Loucy (cell line): ENCODE measurements around the gene CDC42BPA.

Experiments
- H2AFZ ChIP-seq: fragments of 200-600 bp; sonication (generic); 2 replicates; pipeline ENCODE4 v1.6.0; 2016; ENCODE audit warnings: antibody characterized with exemption, mild to moderate bottlenecking, low read length, moderate library complexity
- H3F3A ChIP-seq: fragments of 200-600 bp; 2 replicates; pipeline ENCODE4 v1.6.0; 2016; ENCODE audit warnings: antibody characterized with exemption, low read depth, mild to moderate bottlenecking
- H3K27me3 ChIP-seq: fragments of 200-600 bp; sonication (generic); 2 replicates; pipeline ENCODE4 v1.6.1; 2014; ENCODE audit warnings: low read length, mild to moderate bottlenecking; ENCODE audit not compliant: insufficient read depth, poor library complexity, severe bottlenecking
- H3K36me3 ChIP-seq: fragments of 200-600 bp; sonication (generic); 2 replicates; pipeline ENCODE4 v1.6.1; 2016; ENCODE audit warnings: low read length; ENCODE audit not compliant: insufficient read depth
- H3K4me1 ChIP-seq: fragments of 200-600 bp; sonication (generic); 2 replicates; pipeline ENCODE4 v1.5.1; 2014; ENCODE audit warnings: low read length, mild to moderate bottlenecking; ENCODE audit not compliant: insufficient read depth, poor library complexity, severe bottlenecking
- H3K4me2 ChIP-seq: fragments of 200-600 bp; sonication (generic); 2 replicates; pipeline ENCODE4 v1.6.0; 2014; ENCODE audit warnings: antibody characterized with exemption, low read length, low read depth, mild to moderate bottlenecking; ENCODE audit not compliant: poor library complexity, severe bottlenecking
- H3K4me3 ChIP-seq: fragments of 200-600 bp; sonication (generic); 2 replicates; pipeline ENCODE4 v1.5.1; 2014; ENCODE audit warnings: low read length, mild to moderate bottlenecking, mixed read lengths; ENCODE audit not compliant: poor library complexity, severe bottlenecking
- H3K79me2 ChIP-seq: fragments of 200-600 bp; sonication (generic); 2 replicates; pipeline ENCODE4 v1.6.1; 2014; ENCODE audit warnings: low read length; ENCODE audit not compliant: insufficient read depth
- H3K9ac ChIP-seq: fragments of 200-600 bp; sonication (generic); 2 replicates; pipeline ENCODE4 v1.6.0; 2014; ENCODE audit warnings: mild to moderate bottlenecking, low read depth, low read length, moderate library complexity; ENCODE audit not compliant: poor library complexity, severe bottlenecking
- H3K9me2 ChIP-seq: fragments of 200-600 bp; sonication (generic); replicated peaks from 2 replicates; pipeline ENCODE4 v1.6.1; 2016; ENCODE audit warnings: low read depth, low read length, mixed read lengths
- H3K9me3 ChIP-seq: fragments of 200-600 bp; sonication (generic); 2 replicates; pipeline ENCODE4 v1.6.1; 2014; ENCODE audit warnings: mild to moderate bottlenecking, antibody characterized with exemption, low read length, low read depth; ENCODE audit not compliant: insufficient read depth
- H4K20me1 ChIP-seq: fragments of 200-600 bp; sonication (generic); 2 replicates; pipeline ENCODE4 v1.6.0; 2014; ENCODE audit warnings: antibody characterized with exemption, low read length, mild to moderate bottlenecking; ENCODE audit not compliant: insufficient read depth, poor library complexity, severe bottlenecking
- CTCF ChIP-seq: fragments of 200-600 bp; sonication (generic); conservative IDR thresholded peaks from 2 replicates; pipeline ENCODE4 v1.5.1; 2014; ENCODE audit warnings: mild to moderate bottlenecking, antibody characterized with exemption, low read length
- EZH2phosphoT487 ChIP-seq: fragments of 200-600 bp; IDR thresholded peaks from 2 replicates; pipeline ENCODE4 v1.6.1; 2018; ENCODE audit warnings: antibody characterized with exemption, mild to moderate bottlenecking, moderate library complexity, borderline replicate concordance

CDC42BPA gene

GRCh38 chr1:227210604-227211003 is 107.7 kb downstream of the CDC42BPA start:
- Histone ChIP-seq H3K36me3 (no peaks in the 10 kb centered on the region), H3K79me2 (no peaks in the 10 kb centered on the region), H3K9ac (no peak overlapping the region), H3K4me1 (no peaks in the 10 kb centered on the region), H3K9me3 (no peaks in the 10 kb centered on the region), H3F3A (no peaks in the 10 kb centered on the region), H3K4me3 (no peak overlapping the region), H3K4me2 (no peak overlapping the region), H2AFZ (no peak overlapping the region), H3K9me2 (no peaks in the 10 kb centered on the region), H4K20me1 (no peaks in the 10 kb centered on the region), H3K27me3 (no peaks in the 10 kb centered on the region)
- TF ChIP-seq CTCF = no peak
- TF ChIP-seq EZH2phosphoT487 = no peak

GRCh38 chr1:227197064-227197463 is 121.2 kb downstream of the CDC42BPA start:
- no peak for TF ChIP-seq EZH2phosphoT487
- TF ChIP-seq CTCF = no peak
- H3K9me3 ChIP-seq = no peaks in the 10 kb centered on the region
- H3K36me3 ChIP-seq = no peaks in the 10 kb centered on the region
- no peak overlapping the region for H2AFZ ChIP-seq
- no peak overlapping the region for H3K4me3 ChIP-seq
- no peaks in the 10 kb centered on the region for H3F3A ChIP-seq
- H4K20me1 ChIP-seq = no peaks in the 10 kb centered on the region
- no peaks in the 10 kb centered on the region for H3K27me3 ChIP-seq
- no peaks in the 10 kb centered on the region for H3K4me1 ChIP-seq
- no peaks in the 10 kb centered on the region for H3K9me2 ChIP-seq
- H3K9ac ChIP-seq = no peak overlapping the region
- H3K4me2 ChIP-seq = no peak overlapping the region
- H3K79me2 ChIP-seq = no peaks in the 10 kb centered on the region

- Histone ChIP-seq H3K79me2 (no peaks in the 10 kb centered on the region), H3K9ac (no peak overlapping the region), H3K9me2 (no peaks in the 10 kb centered on the region), H3K4me2 (no peak overlapping the region), H3K9me3 (no peaks in the 10 kb centered on the region), H4K20me1 (no peaks in the 10 kb centered on the region), H3K4me1 (no peaks in the 10 kb centered on the region), H3K4me3 (no peak overlapping the region), H3F3A (no peaks in the 10 kb centered on the region), H2AFZ (no peak overlapping the region), H3K36me3 (no peaks in the 10 kb centered on the region), H3K27me3 (no peaks in the 10 kb centered on the region)
- TF ChIP-seq CTCF (no peak), EZH2phosphoT487 (no peak)
Observed at GRCh38 chr1:227192163-227192562, 126.1 kb downstream of the CDC42BPA start.
